K562 (cell line): ENCODE results near the gene SERTAD2. TPM values are rescaled to one million over a fixed set of nuclear protein-coding genes. Genes with fewer than 3 reads are reported as not detected.
A peak's percentile ranks its signal among the peaks of the same experiment; 100 is the strongest.

ENCODE experiments used
- CEBPG ChIP-seq, 3 experiments: fragments of 200-800 bp in 1 of 3; sonication (Bioruptor generic) in 1 of 3; sonication (generic) in 1 of 3; formaldehyde crosslinking in 1 of 3; IDR thresholded peaks in 2 of 3; conservative IDR thresholded peaks in 1 of 3; 2 replicates each; pipeline versions ENCODE4 v1.6.1 to v1.8.0; 2016 to 2022; ENCODE audit warnings: missing compliant biosample characterization in 2 of 3, missing genetic modification characterization in 2 of 3, mild to moderate bottlenecking in 1 of 3, missing genetic modification reagents in 1 of 3
- FOXM1 ChIP-seq, 2 experiments: fragments of 450-650 bp in 1 of 2; sonication (generic) in 1 of 2; formaldehyde crosslinking in 1 of 2; IDR thresholded peaks; 2 replicates each; pipeline versions ENCODE4 v1.6.1 to v1.9.0; 2017 to 2022; ENCODE audit warnings: low read depth in 2 of 2, mild to moderate bottlenecking in 2 of 2, missing genetic modification reagents in 1 of 2, moderate library complexity in 1 of 2
- JUND ChIP-seq, 2 experiments: IDR thresholded peaks; 2 replicates in 1 of 2; 3 replicates in 1 of 2; pipeline ENCODE4 v1.6.1; 2011; ENCODE audit warnings: borderline replicate concordance in 2 of 2, low read depth in 2 of 2, low read length in 2 of 2, improper control_type of control experiment in 1 of 2, missing biosample characterization in 1 of 2, missing genetic modification characterization in 1 of 2, missing genetic modification reagents in 1 of 2
- MGA ChIP-seq: fragments of 450-650 bp; IDR thresholded peaks from 2 replicates; pipeline ENCODE4 v1.6.1; 2016; ENCODE audit warnings: mild to moderate bottlenecking, moderate library complexity
- PRDM10 ChIP-seq: fragments of 450-650 bp; IDR thresholded peaks from 2 replicates; pipeline ENCODE4 v1.6.1; 2018; ENCODE audit not compliant: partially characterized antibody
- ZKSCAN8 ChIP-seq: fragments of 200-800 bp; sonication (Bioruptor generic); IDR thresholded peaks from 2 replicates; pipeline ENCODE4 v1.6.1; 2016; ENCODE audit warnings: missing genetic modification characterization, missing compliant biosample characterization
- ZNF124 ChIP-seq: sonication (generic); formaldehyde crosslinking; IDR thresholded peaks from 2 replicates; pipeline ENCODE4 v1.8.1; 2022; ENCODE audit warnings: missing genetic modification reagents
- ZNF133 ChIP-seq: fragments of 250-450 bp; sonication (Bioruptor Pico); IDR thresholded peaks from 2 replicates; pipeline ENCODE4 v1.4.0; 2020; ENCODE audit warnings: mild to moderate bottlenecking
- ZNF445 ChIP-seq: fragments of 250-450 bp; sonication (Bioruptor Pico); IDR thresholded peaks from 2 replicates; pipeline ENCODE4 v1.4.0; 2020; ENCODE audit warnings: low read depth, mild to moderate bottlenecking, moderate library complexity
- polyA plus RNA-seq, 8 experiments: library from polyadenylated mRNA; depleted of rRNA in 4 of 8; stranded (reverse) in 5 of 8; unstranded in 3 of 8; fragments of >200 nt; fragmentation: Nextera tagmentation in 2 of 8; fragmentation: Illumina TruSeq in 1 of 8; extraction: Ambion mirVana in 2 of 8; extraction: Trizol in 1 of 8; gene quantifications; 2 replicates each; pipeline versions ENCODE4 v1.2.1 to v1.2.3, GENCODE V29; 2011 to 2014; ENCODE audit warnings: inconsistent platforms in 1 of 8, missing spikeins in 1 of 8
- total RNA-seq, 7 experiments: library from RNA; depleted of rRNA in 6 of 7; stranded (reverse); fragments of >200 nt in 6 of 7; fragmentation: Illumina TruSeq in 2 of 7; extraction: Trizol in 2 of 7; gene quantifications; 2 replicates each; pipeline versions ENCODE4 v1.2.1 to v1.2.3, GENCODE V29; 2011 to 2021; ENCODE audit warnings: low replicate concordance in 1 of 7

Gene SERTAD2
- total and polyA plus RNA-seq, 9 of the 15 experiments (the other 6 are each of a cell fraction or from before 2014, with no cell fraction given), result 3.0 to 12.5 (median 6.1) TPM

- TF ChIP-seq MGA (0 out of 2 replicates have a peak, but pooled peaks have one; percentile 12), ZNF445 (CRISPR knock-in tag) (no peak), PRDM10 (no peak), CEBPG (CRISPR knock-in tag; IDR thresholded peaks at IDR 0.05) (no peak), CEBPG (tag; conservative IDR thresholded peaks at IDR 0.05 in 1 of 2, IDR thresholded peaks at IDR 0.05 in 1 of 2) (no peak), ZNF133 (CRISPR knock-in tag) (no peak), FOXM1 (IDR thresholded peaks at IDR 0.05; ENCODE audit: low read depth) (no peak), FOXM1 (CRISPR knock-in tag; IDR thresholded peaks at IDR 0.05; ENCODE audit: low read depth) (no peak), JUND (IDR thresholded peaks at IDR 0.05; ENCODE audit: borderline replicate concordance, low read depth, low read length) (no peak), JUND (tag; IDR thresholded peaks at IDR 0.05; ENCODE audit: borderline replicate concordance, low read depth, low read length) (no peak), ZNF124 (no peak), ZKSCAN8 (CRISPR knock-in tag) (no peak)
Observed at GRCh38 chr2:64609227-64609941, 44.3 kb downstream of the SERTAD2 start (continued).
